Measurements from ENCODE around the gene RPP21. TPM values are rescaled to one million over a fixed set of nuclear protein-coding genes. Genes with fewer than 3 reads are reported as not detected.

The RPP21 gene
- total and polyA plus RNA-seq, 2 donors (not counting 1 experiment from before 2014, with no cell fraction given), result 16.7 to 30.2 TPM

GRCh38 chr6:30325873-30326525 lies 19.0 kb upstream of the RPP21 start:
- Histone ChIP-seq H3K4me3 (replicated peaks in 1 of 4; ENCODE audit: control extremely low read depth in 1 of 4, insufficient read depth in 1 of 4, low read depth in 3 of 4, low read length in 4 of 4) (peak overlapping the region; percentile 94 to 99 (median 98)), H3K4me1 (ENCODE audit: control insufficient read depth, extremely low read depth, insufficient read depth, low read length) (peaks cover 2% of the 10 kb centered on the region), H3K79me2 (ENCODE audit: control insufficient read depth, insufficient read depth, low read length) (peaks cover 48% of the 10 kb centered on the region), H3K9ac (ENCODE audit: insufficient read depth, low read length) (peak overlapping the region; percentile 99), H3K27ac (ENCODE audit: insufficient read depth, low read length) (peak overlapping the region; percentile 99), H3K4me2 (ENCODE audit: extremely low read depth, insufficient read depth, low read length) (peak overlapping the region; percentile 96), H4K20me1 (ENCODE audit: control insufficient read depth, extremely low read depth, insufficient read depth, low read length) (peaks cover 1% of the 10 kb centered on the region), H3K27me3 (ENCODE audit: control insufficient read depth, insufficient read depth, low read length) (no peaks in the 10 kb centered on the region), H2AFZ (ENCODE audit: low read length) (peak overlapping the region; percentile 79), H3K9me3 (ENCODE audit: control insufficient read depth, insufficient read depth, low read depth, low read length) (no peaks in the 10 kb centered on the region), H3K36me3 (ENCODE audit: control insufficient read depth, insufficient read depth, low read length) (peaks cover 6% of the 10 kb centered on the region)
- TF ChIP-seq EZH2 (IDR thresholded peaks at IDR 0.05; ENCODE audit: low read length, missing control alignments), result no peak
- no peak for TF ChIP-seq CTCF (conservative IDR thresholded peaks at IDR 0.05 in 1 of 2, IDR thresholded peaks at IDR 0.05 in 1 of 2; ENCODE audit: low read depth in 1 of 2, low read length in 2 of 2)
- peak in 1 of 2 donors; percentile 86 for DNase-seq (ENCODE audit: low read depth in 2 of 2)

- TF ChIP-seq EZH2 (IDR thresholded peaks at IDR 0.05; ENCODE audit: low read length, missing control alignments), result no peak
- TF ChIP-seq CTCF (conservative IDR thresholded peaks at IDR 0.05 in 1 of 2, IDR thresholded peaks at IDR 0.05 in 1 of 2; ENCODE audit: low read depth in 1 of 2, low read length in 2 of 2), result no peak
- Histone ChIP-seq H3K4me2 (ENCODE audit: extremely low read depth, insufficient read depth, low read length) (peak within 1 kb of the TSS; percentile 96), H3K36me3 (ENCODE audit: control insufficient read depth, insufficient read depth, low read length) (peaks cover 6% of the 10 kb centered on the region), H3K79me2 (ENCODE audit: control insufficient read depth, insufficient read depth, low read length) (peaks cover 41% of the 10 kb centered on the region), H3K4me3 (replicated peaks in 1 of 4; ENCODE audit: control extremely low read depth in 1 of 4, insufficient read depth in 1 of 4, low read depth in 3 of 4, low read length in 4 of 4) (peak within 1 kb of the TSS; percentile 94 to 99 (median 98)), H3K27me3 (ENCODE audit: control insufficient read depth, insufficient read depth, low read length) (no peaks in the 10 kb centered on the region), H3K9me3 (ENCODE audit: control insufficient read depth, insufficient read depth, low read depth, low read length) (no peaks in the 10 kb centered on the region), H3K9ac (ENCODE audit: insufficient read depth, low read length) (peak within 1 kb of the TSS; percentile 99), H3K4me1 (ENCODE audit: control insufficient read depth, extremely low read depth, insufficient read depth, low read length) (peaks cover 2% of the 10 kb centered on the region), H4K20me1 (ENCODE audit: control insufficient read depth, extremely low read depth, insufficient read depth, low read length) (peaks cover under 1% of the 10 kb centered on the region), H3K27ac (ENCODE audit: insufficient read depth, low read length) (peak within 1 kb of the TSS; percentile 99), H2AFZ (ENCODE audit: low read length) (peak within 1 kb of the TSS; percentile 92)
- DNase-seq (ENCODE audit: low read depth in 2 of 2), result peak; percentile 79 to 81
These were observed 18.3 kb upstream of the RPP21 start, which contains the start of gene TRIM39 for GRCh38 chr6:30326526-30327231. Gene TRIM39, plus strand, starts transcription at chr6:30326927. Its CDS starts 2,391 bp downstream, at chr6:30329318.

GRCh38 chr6:30327232-30327746 lies 17.7 kb upstream of the RPP21 start:
- H3K4me3 ChIP-seq (replicated peaks in 1 of 4; ENCODE audit: control extremely low read depth in 1 of 4, insufficient read depth in 1 of 4, low read depth in 3 of 4, low read length in 4 of 4), result peak overlapping the region; percentile 92 to 99 (median 98)
- TF ChIP-seq CTCF (conservative IDR thresholded peaks at IDR 0.05 in 1 of 2, IDR thresholded peaks at IDR 0.05 in 1 of 2; ENCODE audit: low read depth in 1 of 2, low read length in 2 of 2) (no peak), EZH2 (IDR thresholded peaks at IDR 0.05; ENCODE audit: low read length, missing control alignments) (no peak)
- H3K27me3 ChIP-seq (ENCODE audit: control insufficient read depth, insufficient read depth, low read length), result no peaks in the 10 kb centered on the region
- H2AFZ ChIP-seq (ENCODE audit: low read length), result peak overlapping the region; percentile 92
- peaks cover 5% of the 10 kb centered on the region for H3K36me3 ChIP-seq (ENCODE audit: control insufficient read depth, insufficient read depth, low read length)
- peak overlapping the region; percentile 99 for H3K9ac ChIP-seq (ENCODE audit: insufficient read depth, low read length)
- peak overlapping the region; percentile 86 for H3K4me2 ChIP-seq (ENCODE audit: extremely low read depth, insufficient read depth, low read length)
- H3K4me1 ChIP-seq (ENCODE audit: control insufficient read depth, extremely low read depth, insufficient read depth, low read length), result peaks cover 2% of the 10 kb centered on the region
- no peaks in the 10 kb centered on the region for H3K9me3 ChIP-seq (ENCODE audit: control insufficient read depth, insufficient read depth, low read depth, low read length)
- H4K20me1 ChIP-seq (ENCODE audit: control insufficient read depth, extremely low read depth, insufficient read depth, low read length), result no peaks in the 10 kb centered on the region
- H3K79me2 ChIP-seq (ENCODE audit: control insufficient read depth, insufficient read depth, low read length), result peaks cover 35% of the 10 kb centered on the region
- peak in 1 of 2 donors; percentile 0 for DNase-seq (ENCODE audit: low read depth in 2 of 2)
- peak overlapping the region; percentile 99 for H3K27ac ChIP-seq (ENCODE audit: insufficient read depth, low read length)

Measured in fibroblast of lung (primary cell).